Mammary epithelial cell (primary cell): Measurements from ENCODE around the gene STAMBP.

Experiments used
- EZH2 ChIP-seq: IDR thresholded peaks from 2 replicates; pipeline ENCODE4 v1.6.1; 2012; ENCODE audit warnings: low read length, inconsistent platforms, borderline replicate concordance
- TF ChIP-seq, protein P1 (sequence below), 2 donors: IDR thresholded peaks in 1 of 2; conservative IDR thresholded peaks in 1 of 2; 2 replicates each; pipeline ENCODE4 v1.5.1; 2011 to 2012; ENCODE audit warnings: inconsistent platforms in 2 of 2, low read length in 2 of 2, mild to moderate bottlenecking in 2 of 2, control low read depth in 1 of 2, low read depth in 1 of 2; ENCODE audit not compliant: insufficient read depth in 1 of 2; ENCODE audit errors: extremely low read depth in 1 of 2

DNA sequence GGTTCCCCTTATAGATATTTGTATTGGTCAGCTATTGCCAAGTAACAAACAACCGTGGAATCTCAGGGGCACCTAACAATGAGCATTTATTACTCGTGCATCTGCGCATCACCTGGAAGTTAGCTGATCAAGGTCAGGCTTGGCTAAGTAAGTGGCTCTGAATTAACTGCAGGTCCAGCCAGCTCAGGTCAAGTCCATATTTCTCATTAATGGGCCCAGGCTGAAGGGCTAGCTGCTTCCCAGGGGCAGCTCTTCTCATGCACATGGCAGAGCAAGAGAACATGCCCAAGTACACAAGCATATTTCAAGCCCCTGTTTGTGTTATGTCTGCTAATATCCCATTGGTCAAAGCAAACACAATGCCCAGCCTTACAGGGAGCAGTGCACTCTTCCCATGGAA lies 90.1 kb downstream of the STAMBP start:
- TF ChIP-seq, protein P1, sequence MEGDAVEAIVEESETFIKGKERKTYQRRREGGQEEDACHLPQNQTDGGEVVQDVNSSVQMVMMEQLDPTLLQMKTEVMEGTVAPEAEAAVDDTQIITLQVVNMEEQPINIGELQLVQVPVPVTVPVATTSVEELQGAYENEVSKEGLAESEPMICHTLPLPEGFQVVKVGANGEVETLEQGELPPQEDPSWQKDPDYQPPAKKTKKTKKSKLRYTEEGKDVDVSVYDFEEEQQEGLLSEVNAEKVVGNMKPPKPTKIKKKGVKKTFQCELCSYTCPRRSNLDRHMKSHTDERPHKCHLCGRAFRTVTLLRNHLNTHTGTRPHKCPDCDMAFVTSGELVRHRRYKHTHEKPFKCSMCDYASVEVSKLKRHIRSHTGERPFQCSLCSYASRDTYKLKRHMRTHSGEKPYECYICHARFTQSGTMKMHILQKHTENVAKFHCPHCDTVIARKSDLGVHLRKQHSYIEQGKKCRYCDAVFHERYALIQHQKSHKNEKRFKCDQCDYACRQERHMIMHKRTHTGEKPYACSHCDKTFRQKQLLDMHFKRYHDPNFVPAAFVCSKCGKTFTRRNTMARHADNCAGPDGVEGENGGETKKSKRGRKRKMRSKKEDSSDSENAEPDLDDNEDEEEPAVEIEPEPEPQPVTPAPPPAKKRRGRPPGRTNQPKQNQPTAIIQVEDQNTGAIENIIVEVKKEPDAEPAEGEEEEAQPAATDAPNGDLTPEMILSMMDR (conservative IDR thresholded peaks at IDR 0.05 in 1 of 2, IDR thresholded peaks at IDR 0.05 in 1 of 2; ENCODE audit: extremely low read depth in 1 of 2, insufficient read depth in 1 of 2, low read depth in 1 of 2, low read length in 2 of 2), result no peak
- TF ChIP-seq EZH2, result no peak
